KMS-11 (cell line): ENCODE data around the gene ISYNA1.

Experiments used
- H2AFZ ChIP-seq: fragments of 200-600 bp; sonication (generic); 2 replicates; pipeline ENCODE4 v1.6.1; 2016; ENCODE audit warnings: antibody characterized with exemption, mixed run types, low read depth
- H3K27ac ChIP-seq: fragments of 200-600 bp; sonication (generic); 2 replicates; pipeline ENCODE4 v1.6.1; 2016; ENCODE audit warnings: mild to moderate bottlenecking, mixed run types
- H3K27me3 ChIP-seq: fragments of 200-600 bp; sonication (generic); 2 replicates; pipeline ENCODE4 v1.6.1; 2017; ENCODE audit warnings: mild to moderate bottlenecking, low read depth, mixed run types, moderate library complexity; ENCODE audit not compliant: insufficient read depth
- H3K36me3 ChIP-seq: fragments of 200-600 bp; sonication (generic); 2 replicates; pipeline ENCODE4 v1.6.1; 2017; ENCODE audit warnings: mild to moderate bottlenecking, mixed run types; ENCODE audit not compliant: insufficient read depth
- H3K4me1 ChIP-seq: fragments of 200-600 bp; sonication (generic); 2 replicates; pipeline ENCODE4 v1.6.1; 2016; ENCODE audit warnings: mild to moderate bottlenecking, low read depth, mixed run types; ENCODE audit not compliant: poor library complexity, severe bottlenecking
- H3K4me2 ChIP-seq: fragments of 200-600 bp; sonication (generic); 2 replicates; pipeline ENCODE4 v1.7.0; 2016; ENCODE audit warnings: mild to moderate bottlenecking, mixed run types
- H3K4me3 ChIP-seq: fragments of 200-600 bp; sonication (generic); IDR thresholded peaks from 2 replicates; pipeline ENCODE4 v1.6.1; 2017; ENCODE audit warnings: low read depth, low read length, mixed read lengths; ENCODE audit not compliant: insufficient read depth
- H3K79me2 ChIP-seq: fragments of 200-600 bp; sonication (generic); 2 replicates; pipeline ENCODE4 v1.6.1; 2016; ENCODE audit warnings: low read depth, mixed run types; ENCODE audit not compliant: insufficient read depth
- H3K9ac ChIP-seq: fragments of 200-600 bp; sonication (generic); 2 replicates; pipeline ENCODE4 v1.6.1; 2016; ENCODE audit warnings: mild to moderate bottlenecking, mixed run types
- H4K20me1 ChIP-seq: fragments of 200-600 bp; sonication (generic); 2 replicates; pipeline ENCODE4 v1.6.1; 2016; ENCODE audit warnings: mild to moderate bottlenecking, mixed run types; ENCODE audit not compliant: insufficient read depth
- TF ChIP-seq, protein P1 (sequence below): fragments of 200-600 bp; sonication (generic); conservative IDR thresholded peaks from 2 replicates; pipeline ENCODE4 v1.6.1; 2017; ENCODE audit warnings: low read depth, mild to moderate bottlenecking, antibody characterized with exemption, low read length, moderate library complexity, mixed read lengths

Gene ISYNA1

GRCh38 chr19:18477042-18477779 lies 39.3 kb upstream of the ISYNA1 start:
- Histone ChIP-seq H3K36me3 (no peaks in the 10 kb centered on the region), H3K27me3 (no peaks in the 10 kb centered on the region), H3K79me2 (peaks cover 93% of the 10 kb centered on the region), H3K4me2 (no peak overlapping the region; the same call in 1 of the 2 replicates), H4K20me1 (peaks cover 43% of the 10 kb centered on the region), H2AFZ (no peak overlapping the region), H3K9ac (no peak overlapping the region), H3K4me3 (no peak overlapping the region), H3K27ac (no peak overlapping the region), H3K4me1 (peaks cover 17% of the 10 kb centered on the region)
- TF ChIP-seq, protein P1, sequence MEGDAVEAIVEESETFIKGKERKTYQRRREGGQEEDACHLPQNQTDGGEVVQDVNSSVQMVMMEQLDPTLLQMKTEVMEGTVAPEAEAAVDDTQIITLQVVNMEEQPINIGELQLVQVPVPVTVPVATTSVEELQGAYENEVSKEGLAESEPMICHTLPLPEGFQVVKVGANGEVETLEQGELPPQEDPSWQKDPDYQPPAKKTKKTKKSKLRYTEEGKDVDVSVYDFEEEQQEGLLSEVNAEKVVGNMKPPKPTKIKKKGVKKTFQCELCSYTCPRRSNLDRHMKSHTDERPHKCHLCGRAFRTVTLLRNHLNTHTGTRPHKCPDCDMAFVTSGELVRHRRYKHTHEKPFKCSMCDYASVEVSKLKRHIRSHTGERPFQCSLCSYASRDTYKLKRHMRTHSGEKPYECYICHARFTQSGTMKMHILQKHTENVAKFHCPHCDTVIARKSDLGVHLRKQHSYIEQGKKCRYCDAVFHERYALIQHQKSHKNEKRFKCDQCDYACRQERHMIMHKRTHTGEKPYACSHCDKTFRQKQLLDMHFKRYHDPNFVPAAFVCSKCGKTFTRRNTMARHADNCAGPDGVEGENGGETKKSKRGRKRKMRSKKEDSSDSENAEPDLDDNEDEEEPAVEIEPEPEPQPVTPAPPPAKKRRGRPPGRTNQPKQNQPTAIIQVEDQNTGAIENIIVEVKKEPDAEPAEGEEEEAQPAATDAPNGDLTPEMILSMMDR = no peak

GRCh38 chr19:18476507-18477041 lies 38.6 kb upstream of the ISYNA1 start:
- H3K27me3 ChIP-seq = no peaks in the 10 kb centered on the region
- H3K9ac ChIP-seq = no peak overlapping the region
- TF ChIP-seq, protein P1 = no peak
- H3K79me2 ChIP-seq = peaks cover 86% of the 10 kb centered on the region
- no peak overlapping the region; the same call in 1 of the 2 replicates for H3K4me2 ChIP-seq
- H3K4me1 ChIP-seq = peaks cover 17% of the 10 kb centered on the region
- H3K27ac ChIP-seq = no peak overlapping the region
- H4K20me1 ChIP-seq = peaks cover 42% of the 10 kb centered on the region
- no peak overlapping the region for H2AFZ ChIP-seq
- no peaks in the 10 kb centered on the region for H3K36me3 ChIP-seq
- H3K4me3 ChIP-seq = no peak overlapping the region

DNA sequence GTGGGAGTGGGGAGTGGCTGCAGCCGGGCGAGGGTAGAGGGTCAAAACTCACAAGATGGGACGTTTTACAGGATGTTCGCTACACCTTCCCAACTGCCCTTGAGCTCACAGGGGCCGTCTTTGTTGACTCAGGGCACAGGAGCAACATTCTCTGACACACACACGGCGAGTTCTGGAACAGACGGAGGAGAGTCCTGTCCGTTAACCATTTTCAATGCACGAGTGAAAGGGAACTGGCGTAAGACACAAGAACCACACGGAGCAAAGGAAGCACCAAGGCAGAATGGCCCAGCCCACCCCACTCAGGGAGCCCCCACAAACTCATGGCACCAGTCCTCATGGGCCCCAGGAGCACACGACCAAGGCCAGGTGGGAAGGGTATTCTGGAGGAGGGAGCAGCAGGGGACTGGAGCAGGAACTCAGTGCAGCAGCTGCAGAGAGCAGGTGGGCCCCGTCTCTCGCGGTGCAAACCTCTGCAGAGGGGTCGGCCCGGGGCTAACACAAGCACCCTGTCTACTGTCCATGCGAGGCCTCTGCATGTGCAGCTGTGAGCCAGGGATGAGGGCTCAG lies 37.9 kb upstream of the ISYNA1 start:
- H3K9ac ChIP-seq = no peak overlapping the region
- no peak overlapping the region for H3K4me3 ChIP-seq
- H3K4me1 ChIP-seq = peaks cover 17% of the 10 kb centered on the region
- peaks cover 79% of the 10 kb centered on the region for H3K79me2 ChIP-seq
- no peaks in the 10 kb centered on the region for H3K27me3 ChIP-seq
- TF ChIP-seq, protein P1 = no peak
- no peaks in the 10 kb centered on the region for H3K36me3 ChIP-seq
- no peak overlapping the region for H3K27ac ChIP-seq
- H2AFZ ChIP-seq = no peak overlapping the region
- H4K20me1 ChIP-seq = peaks cover 41% of the 10 kb centered on the region
- H3K4me2 ChIP-seq = no peak overlapping the region

DNA sequence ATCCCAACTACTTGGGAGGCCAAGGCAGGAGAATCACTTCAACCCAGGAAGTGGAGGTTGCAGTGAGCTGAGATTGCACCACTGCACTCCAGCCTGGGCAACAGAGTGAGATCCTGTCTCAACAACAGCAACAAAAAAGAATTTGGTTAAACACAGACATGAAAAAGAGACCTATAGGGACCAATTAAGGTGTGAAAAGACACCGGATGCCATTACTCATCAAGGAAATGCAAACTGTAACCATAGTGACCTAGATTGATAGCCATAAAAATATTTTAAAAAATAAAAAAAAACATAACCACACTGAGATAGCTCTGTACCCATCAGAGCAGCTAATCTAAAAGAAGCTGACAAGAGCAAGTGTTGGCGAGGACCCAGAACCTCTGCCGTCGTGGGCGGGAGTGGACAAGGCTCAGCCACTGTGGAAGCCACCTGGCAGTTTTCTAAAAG lies 37.1 kb upstream of the ISYNA1 start:
- no peak overlapping the region for H2AFZ ChIP-seq
- TF ChIP-seq, protein P1 = no peak
- peaks cover 11% of the 10 kb centered on the region for H3K4me1 ChIP-seq
- H3K9ac ChIP-seq = no peak overlapping the region
- no peak overlapping the region for H3K27ac ChIP-seq
- no peaks in the 10 kb centered on the region for H3K27me3 ChIP-seq
- peaks cover 71% of the 10 kb centered on the region for H3K79me2 ChIP-seq
- H3K4me3 ChIP-seq = no peak overlapping the region
- H4K20me1 ChIP-seq = peaks cover 39% of the 10 kb centered on the region
- H3K4me2 ChIP-seq = no peak overlapping the region
- no peaks in the 10 kb centered on the region for H3K36me3 ChIP-seq
